CD14-positive monocyte (primary cell): ENCODE data around the gene TSPAN5. TPM values are rescaled to one million over a fixed set of nuclear protein-coding genes. Genes with fewer than 3 reads are reported as not detected.

Source experiments
- DNase-seq, 3 donors: peaks; one replicate each; pipeline ENCODE4 v3.0.0-alpha.2; 2011 to 2022
- H2AFZ ChIP-seq: 2 replicates; pipeline ENCODE4 v1.6.0; 2012; ENCODE audit warnings: mild to moderate bottlenecking, low read depth, low read length, inconsistent platforms; ENCODE audit not compliant: insufficient read depth, poor library complexity, severe bottlenecking
- H3K27ac ChIP-seq, 2 donors: 1 replicate in 1 of 2; 2 replicates in 1 of 2; pipeline ENCODE4 v1.5.1; 2012 to 2013; ENCODE audit warnings: low read length in 2 of 2, control low read depth in 1 of 2, inconsistent platforms in 1 of 2, low read depth in 1 of 2, mild to moderate bottlenecking in 1 of 2
- H3K27me3 ChIP-seq, 2 donors: one replicate each; pipeline versions ENCODE4 v1.6.0 to v1.6.1; 2011 to 2013; ENCODE audit warnings: low read length in 2 of 2; ENCODE audit not compliant: control insufficient read depth in 2 of 2, insufficient read depth in 2 of 2
- H3K36me3 ChIP-seq, 2 donors: replicated peaks in 1 of 2; 1 replicate in 1 of 2; 2 replicates in 1 of 2; pipeline versions ENCODE4 v1.5.1 to v1.6.1; 2012 to 2013; ENCODE audit warnings: low read length in 2 of 2, control low read depth in 1 of 2, inconsistent platforms in 1 of 2, mild to moderate bottlenecking in 1 of 2; ENCODE audit not compliant: insufficient read depth in 2 of 2, control insufficient read depth in 1 of 2
- H3K4me1 ChIP-seq, 2 donors: 1 replicate in 1 of 2; 2 replicates in 1 of 2; pipeline versions ENCODE4 v1.5.1 to v1.6.1; 2012 to 2013; ENCODE audit warnings: low read length in 2 of 2, control low read depth in 1 of 2, inconsistent platforms in 1 of 2, mild to moderate bottlenecking in 1 of 2, moderate library complexity in 1 of 2; ENCODE audit not compliant: insufficient read depth in 2 of 2, control insufficient read depth in 1 of 2
- H3K4me2 ChIP-seq: replicated peaks from 2 replicates; pipeline ENCODE3; 2012; ENCODE audit warnings: low read length, moderate library complexity, mild to moderate bottlenecking; ENCODE audit not compliant: poor library complexity, severe bottlenecking; ENCODE audit errors: extremely low read depth
- H3K4me3 ChIP-seq, 3 experiments: fragments of 200-600 bp in 1 of 3; sonication (generic) in 1 of 3; replicated peaks in 1 of 3; 1 replicate in 2 of 3; 2 replicates in 1 of 3; pipeline ENCODE4 v1.5.1; 2011 to 2013; ENCODE audit warnings: low read length in 3 of 3, mild to moderate bottlenecking in 3 of 3, control low read depth in 2 of 3, low read depth in 2 of 3, inconsistent platforms in 1 of 3, moderate library complexity in 1 of 3
- H3K79me2 ChIP-seq: 2 replicates; pipeline ENCODE4 v1.6.0; 2012; ENCODE audit warnings: mild to moderate bottlenecking, control low read depth, inconsistent platforms, low read length, moderate library complexity; ENCODE audit not compliant: insufficient read depth
- H3K9ac ChIP-seq: 2 replicates; pipeline ENCODE4 v1.6.0; 2017; ENCODE audit warnings: low read length, mild to moderate bottlenecking; ENCODE audit not compliant: insufficient read depth, poor library complexity, severe bottlenecking
- H3K9me3 ChIP-seq, 2 donors: replicated peaks in 1 of 2; 1 replicate in 1 of 2; 2 replicates in 1 of 2; pipeline versions ENCODE4 v1.5.1 to v1.6.1; 2012 to 2013; ENCODE audit warnings: low read length in 2 of 2, control low read depth in 1 of 2; ENCODE audit not compliant: control insufficient read depth in 1 of 2, insufficient read depth in 1 of 2
- H4K20me1 ChIP-seq: 2 replicates; pipeline ENCODE4 v1.6.0; 2012; ENCODE audit warnings: mild to moderate bottlenecking, low read length, control low read depth, moderate library complexity; ENCODE audit not compliant: insufficient read depth
- H3K27ac Mint-ChIP-seq, 7 donors: one replicate each; pipeline ENCODE4 v1.8.0; 2020; ENCODE audit warnings: mild to moderate bottlenecking in 7 of 7, mixed read lengths in 7 of 7, moderate library complexity in 6 of 7, inconsistent platforms in 2 of 7
- H3K27me3 Mint-ChIP-seq, 3 donors: one replicate each; pipeline ENCODE4 v1.8.0; 2021 to 2022; ENCODE audit warnings: low read depth in 3 of 3, mild to moderate bottlenecking in 3 of 3, mixed read lengths in 3 of 3, moderate library complexity in 3 of 3, inconsistent platforms in 1 of 3
- H3K36me3 Mint-ChIP-seq, 2 donors: one replicate each; pipeline ENCODE4 v1.8.0; 2020; ENCODE audit warnings: mixed read lengths in 2 of 2, inconsistent platforms in 1 of 2, mild to moderate bottlenecking in 1 of 2
- H3K4me1 Mint-ChIP-seq: one replicate; pipeline ENCODE4 v1.8.0; 2020; ENCODE audit warnings: mild to moderate bottlenecking, mixed read lengths
- H3K4me3 Mint-ChIP-seq, 2 donors: one replicate each; pipeline ENCODE4 v1.8.0; 2020; ENCODE audit warnings: mild to moderate bottlenecking in 2 of 2, mixed read lengths in 2 of 2, moderate library complexity in 1 of 2
- H3K9me3 Mint-ChIP-seq, 7 donors: one replicate each; pipeline ENCODE4 v1.8.0; 2020 to 2022; ENCODE audit warnings: mixed read lengths in 7 of 7, mild to moderate bottlenecking in 6 of 7, moderate library complexity in 6 of 7, inconsistent platforms in 2 of 7
- WGBS: methylation state at CpG from one replicate; pipeline ENCODE4 v1.1.5; 2013; ENCODE audit warnings: missing lambda C conversion rate; ENCODE audit not compliant: insufficient coverage; 5-methylcytosine and 5-hydroxymethylcytosine counted together
- intact Hi-C, 2 donors: fragments of 100-400 bp; cut with micrococcal nuclease; formaldehyde crosslinking; loops; one replicate each; pipeline versions ENCODE4 v1.15.0 to v1.15.1; 2023
- polyA plus RNA-seq, 3 donors: library from polyadenylated mRNA; depleted of rRNA in 1 of 3; unstranded in 2 of 3; stranded (reverse) in 1 of 3; fragments of 300-500 nt in 2 of 3; fragments of >200 nt in 1 of 3; fragmentation: Illumina TruSeq in 2 of 3; gene quantifications; 1 replicate in 2 of 3; 2 replicates in 1 of 3; pipeline ENCODE4 v1.2.3, GENCODE V29; 2012 to 2021
- TF ChIP-seq, protein P1 (sequence below): fragments of 200-600 bp; IDR thresholded peaks from one replicate; pipeline ENCODE4 v1.8.0; 2022; ENCODE audit warnings: antibody characterized with exemption, mild to moderate bottlenecking

Gene TSPAN5
- polyA plus RNA-seq, 3 donors: 0.09 to 1.1 (median 0.13) TPM

DNA sequence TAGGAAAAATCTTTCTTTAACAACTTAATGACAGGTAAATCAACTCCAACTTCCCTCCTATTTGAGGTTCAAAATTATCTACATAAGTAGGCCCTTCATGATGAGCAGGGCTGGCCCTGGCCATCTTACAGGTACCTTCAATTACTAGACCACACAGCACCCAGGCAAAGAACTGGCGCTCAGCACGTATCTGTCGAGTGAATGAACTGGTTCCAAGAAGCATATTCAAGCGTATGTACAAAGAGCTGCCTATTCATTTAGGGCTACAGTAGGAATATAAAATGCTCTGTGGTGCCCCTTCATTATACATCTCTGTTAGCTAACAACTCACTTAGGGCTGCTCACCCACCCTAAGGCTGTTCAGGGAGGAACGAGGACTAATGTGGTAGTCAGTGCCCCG, 48.0 kb downstream of the TSPAN5 start:
- Histone ChIP-seq H3K4me3 (no peak overlapping the region), H3K27me3 (no peaks in the 10 kb centered on the region), H4K20me1 (no peaks in the 10 kb centered on the region), H3K4me2 (no peak overlapping the region), H3K9ac (no peak overlapping the region), H3K27ac (no peak overlapping the region), H3K4me1 (no peaks in the 10 kb centered on the region), H3K9me3 (no peaks in the 10 kb centered on the region), H3K36me3 (no peaks in the 10 kb centered on the region), H2AFZ (no peak overlapping the region), H3K79me2 (no peaks in the 10 kb centered on the region)
- no peaks in the 10 kb centered on the region for H3K36me3 Mint-ChIP-seq
- no peak overlapping the region for H3K4me3 Mint-ChIP-seq
- intact Hi-C loops: no loop called here
- H3K27me3 Mint-ChIP-seq: peaks cover 0 to 3% (median 2%) of the 10 kb centered on the region in 3 donors
- TF ChIP-seq, protein P1, sequence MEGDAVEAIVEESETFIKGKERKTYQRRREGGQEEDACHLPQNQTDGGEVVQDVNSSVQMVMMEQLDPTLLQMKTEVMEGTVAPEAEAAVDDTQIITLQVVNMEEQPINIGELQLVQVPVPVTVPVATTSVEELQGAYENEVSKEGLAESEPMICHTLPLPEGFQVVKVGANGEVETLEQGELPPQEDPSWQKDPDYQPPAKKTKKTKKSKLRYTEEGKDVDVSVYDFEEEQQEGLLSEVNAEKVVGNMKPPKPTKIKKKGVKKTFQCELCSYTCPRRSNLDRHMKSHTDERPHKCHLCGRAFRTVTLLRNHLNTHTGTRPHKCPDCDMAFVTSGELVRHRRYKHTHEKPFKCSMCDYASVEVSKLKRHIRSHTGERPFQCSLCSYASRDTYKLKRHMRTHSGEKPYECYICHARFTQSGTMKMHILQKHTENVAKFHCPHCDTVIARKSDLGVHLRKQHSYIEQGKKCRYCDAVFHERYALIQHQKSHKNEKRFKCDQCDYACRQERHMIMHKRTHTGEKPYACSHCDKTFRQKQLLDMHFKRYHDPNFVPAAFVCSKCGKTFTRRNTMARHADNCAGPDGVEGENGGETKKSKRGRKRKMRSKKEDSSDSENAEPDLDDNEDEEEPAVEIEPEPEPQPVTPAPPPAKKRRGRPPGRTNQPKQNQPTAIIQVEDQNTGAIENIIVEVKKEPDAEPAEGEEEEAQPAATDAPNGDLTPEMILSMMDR: no peak
- H3K27ac Mint-ChIP-seq: no peak overlapping the region
- H3K9me3 Mint-ChIP-seq: peaks cover 0 to 3% (median 0%) of the 10 kb centered on the region in 7 donors
- no peak for DNase-seq
- H3K4me1 Mint-ChIP-seq: peaks cover 7% of the 10 kb centered on the region
- 100% methylated on average over 2 of the region's 6 CpGs for WGBS

DNA sequence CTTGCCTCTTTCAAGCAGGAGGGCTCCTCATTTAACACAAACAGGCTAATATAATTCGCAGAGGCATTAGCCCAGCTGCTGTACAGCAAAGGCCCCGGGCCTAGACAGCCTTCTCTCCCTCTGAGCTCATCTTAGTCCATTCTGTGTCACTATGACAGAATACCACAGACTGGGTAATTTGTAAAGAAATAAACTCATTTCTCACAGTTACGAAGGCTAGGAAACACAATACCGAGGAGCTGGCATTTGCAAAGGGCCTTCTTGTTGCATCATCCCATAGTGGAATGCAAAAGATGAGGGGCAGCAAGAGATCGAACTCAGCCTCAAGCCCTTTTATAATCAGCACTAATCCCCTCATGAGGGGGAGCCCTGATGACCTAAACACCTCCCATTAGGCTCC, 48.5 kb downstream of the TSPAN5 start:
- no peaks in the 10 kb centered on the region for H3K79me2 ChIP-seq
- WGBS: 80% methylated on average over 1 of the region's 5 CpGs
- H3K4me1 ChIP-seq: no peaks in the 10 kb centered on the region
- H3K27ac ChIP-seq: no peak overlapping the region
- Mint-ChIP-seq H3K4me3 (no peak overlapping the region), H3K9me3 (peaks cover 0 to 5% (median 0%) of the 10 kb centered on the region in 7 donors), H3K27ac (no peak overlapping the region), H3K27me3 (peaks cover 0 to 3% (median 2%) of the 10 kb centered on the region in 3 donors), H3K4me1 (peaks cover 7% of the 10 kb centered on the region), H3K36me3 (no peaks in the 10 kb centered on the region)
- H2AFZ ChIP-seq: no peak overlapping the region
- H3K27me3 ChIP-seq: no peaks in the 10 kb centered on the region
- TF ChIP-seq, protein P1: no peak
- no peak overlapping the region for H3K9ac ChIP-seq
- no peaks in the 10 kb centered on the region for H4K20me1 ChIP-seq
- no peaks in the 10 kb centered on the region for H3K36me3 ChIP-seq
- no peak overlapping the region for H3K4me3 ChIP-seq
- DNase-seq: no peak
- no peaks in the 10 kb centered on the region for H3K9me3 ChIP-seq
- H3K4me2 ChIP-seq: no peak overlapping the region
- intact Hi-C loops: no loop called here
